HG02870 (cell line): Measurements from ENCODE around the gene CROCC.
"Not testable (repeated sequence)": the region's sequence is repeated elsewhere in the genome, so short reads cannot be mapped to it uniquely, and the experiment has no call there.

ENCODE experiments used
- ATAC-seq: cut with Tn5 transposase; IDR thresholded peaks from one replicate; pipeline ENCODE4 v1.9.1; 2021; ENCODE audit warnings: mild to moderate bottlenecking, moderate library complexity; ENCODE audit not compliant: unreplicated experiment

The CROCC gene

DNA sequence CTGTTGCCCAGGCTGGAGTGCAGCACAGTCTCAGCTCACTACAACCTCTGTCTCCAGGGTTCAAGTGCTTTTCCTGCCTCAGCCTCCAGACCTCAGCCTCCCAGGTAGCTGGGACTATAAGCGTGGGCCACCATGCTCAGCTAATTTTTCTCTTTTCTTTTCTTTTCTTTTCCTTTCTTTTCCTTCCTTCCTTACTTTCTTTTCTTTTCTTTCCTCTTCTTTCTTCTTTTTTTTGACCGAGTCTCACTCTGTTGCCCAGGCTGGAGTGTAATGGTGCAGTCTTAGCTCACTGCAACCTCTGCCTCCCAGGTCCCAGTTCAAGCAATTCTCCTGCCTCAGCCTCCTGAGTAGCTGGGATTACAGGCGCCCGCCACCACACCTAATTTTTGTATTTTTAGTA, 42.4 kb downstream of the CROCC start:
- not testable (repeated sequence) for ATAC-seq

DNA sequence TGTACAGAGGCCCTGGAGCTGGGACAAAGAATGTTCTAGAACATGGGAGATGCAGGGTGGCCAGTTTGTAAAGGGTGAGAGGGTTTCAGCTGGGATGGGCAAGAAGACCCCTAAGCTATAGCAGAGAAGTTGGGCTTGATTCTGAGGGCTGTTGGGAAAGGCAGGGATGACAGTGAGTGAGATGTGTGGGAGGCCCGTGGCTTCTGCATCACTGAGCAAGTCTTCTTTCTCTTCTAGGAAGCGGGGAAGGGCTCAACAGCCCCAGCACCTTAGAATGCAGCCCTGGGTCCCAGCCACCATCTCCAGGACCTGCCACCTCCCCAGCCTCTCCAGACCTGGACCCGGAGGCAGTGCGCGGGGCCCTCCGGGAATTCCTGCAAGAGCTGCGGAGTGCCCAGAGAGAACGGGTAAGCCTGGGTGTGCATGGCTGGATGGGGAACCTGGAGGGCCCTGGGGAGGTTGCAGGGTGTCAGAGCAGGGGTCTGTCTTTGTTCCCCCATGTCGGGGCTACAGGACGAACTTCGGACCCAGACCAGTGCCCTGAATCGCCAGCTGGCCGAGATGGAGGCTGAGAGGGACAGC, 43.8 kb downstream of the CROCC start:
- ATAC-seq = no peak

DNA sequence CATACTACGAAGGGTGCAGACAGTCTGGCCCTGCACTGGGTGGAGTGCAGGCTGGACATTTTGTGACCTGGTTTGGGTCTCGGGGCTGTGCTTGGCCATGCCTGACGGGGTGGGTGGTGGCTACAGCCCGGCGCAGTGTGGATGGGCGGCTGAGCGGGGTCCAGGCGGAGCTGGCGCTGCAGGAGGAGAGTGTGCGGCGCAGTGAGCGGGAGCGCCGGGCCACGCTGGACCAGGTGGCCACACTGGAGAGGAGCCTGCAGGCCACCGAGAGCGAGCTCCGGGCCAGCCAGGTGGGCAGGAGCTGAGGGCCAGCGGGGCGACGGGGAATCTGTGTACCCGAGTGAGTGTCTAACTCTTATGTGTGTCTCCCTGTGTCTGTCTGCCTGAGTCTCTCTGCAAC, 44.6 kb downstream of the CROCC start:
- no peak for ATAC-seq

DNA sequence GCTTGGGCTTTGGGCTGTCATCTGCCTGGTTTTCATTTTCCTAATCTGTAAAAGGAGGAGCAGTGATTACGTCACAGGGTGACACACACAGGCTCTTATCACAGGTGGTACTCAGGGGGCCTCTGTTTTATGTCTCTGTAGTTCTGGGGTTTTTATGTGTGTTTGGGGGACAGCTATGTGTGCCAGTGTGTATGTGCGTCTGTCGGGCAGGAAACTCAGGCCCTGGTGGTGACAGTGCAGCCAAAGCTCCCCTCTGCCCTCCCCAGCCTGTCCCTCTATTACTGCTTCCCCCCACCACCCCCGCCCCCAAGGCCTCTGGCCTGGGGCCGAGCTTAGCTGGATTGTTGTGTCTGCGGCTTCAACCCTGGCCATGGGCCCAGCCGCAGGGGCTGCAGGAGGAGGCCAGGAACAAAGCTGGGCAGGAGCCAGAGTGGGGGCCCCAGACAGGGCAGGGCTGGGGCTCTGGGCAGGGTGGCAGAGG, 45.4 kb downstream of the CROCC start:
- ATAC-seq = no peak

DNA sequence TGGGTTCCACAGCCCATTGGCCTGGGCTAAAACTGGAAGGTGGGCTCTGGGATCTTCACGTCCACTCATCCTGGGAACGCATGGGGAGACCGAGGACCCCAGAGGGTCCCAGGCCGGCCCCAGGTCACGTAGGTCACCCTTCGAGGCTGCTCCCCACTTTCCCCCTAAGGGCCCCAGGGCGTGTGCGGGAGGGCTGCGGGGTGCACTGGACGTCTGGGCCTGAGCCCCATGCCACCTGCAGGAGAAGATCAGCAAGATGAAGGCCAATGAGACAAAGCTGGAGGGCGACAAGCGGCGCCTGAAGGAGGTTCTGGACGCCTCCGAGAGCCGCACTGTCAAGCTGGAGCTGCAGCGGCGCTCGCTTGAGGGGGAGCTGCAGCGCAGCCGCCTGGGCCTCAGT, 46.2 kb downstream of the CROCC start:
- no peak for ATAC-seq

DNA sequence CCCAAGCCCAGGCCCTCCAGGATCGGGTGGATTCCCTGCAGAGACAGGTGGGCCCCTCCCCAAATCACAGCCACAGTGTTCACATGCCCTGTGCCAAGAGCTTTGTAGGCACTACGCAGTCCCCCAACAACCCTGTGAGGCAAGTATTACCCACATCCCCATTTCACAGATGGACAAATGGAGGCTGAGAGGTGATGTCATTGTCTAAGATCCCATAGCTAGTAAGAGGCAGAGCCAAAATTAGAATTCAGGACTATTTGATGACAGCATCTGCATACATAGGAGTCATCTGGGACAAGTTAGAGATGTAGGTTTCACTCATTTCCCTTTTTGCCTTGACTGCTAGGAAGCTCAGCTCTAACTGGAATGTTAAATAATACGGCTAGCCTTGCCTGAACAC, 46.6 kb downstream of the CROCC start:
- ATAC-seq = no peak

- no peak for ATAC-seq
Observed at GRCh38 chr1:16969057-16969611, 47.4 kb downstream of the CROCC start.

- ATAC-seq = no peak
Observed at GRCh38 chr1:16969651-16970050, 47.9 kb downstream of the CROCC start.

DNA sequence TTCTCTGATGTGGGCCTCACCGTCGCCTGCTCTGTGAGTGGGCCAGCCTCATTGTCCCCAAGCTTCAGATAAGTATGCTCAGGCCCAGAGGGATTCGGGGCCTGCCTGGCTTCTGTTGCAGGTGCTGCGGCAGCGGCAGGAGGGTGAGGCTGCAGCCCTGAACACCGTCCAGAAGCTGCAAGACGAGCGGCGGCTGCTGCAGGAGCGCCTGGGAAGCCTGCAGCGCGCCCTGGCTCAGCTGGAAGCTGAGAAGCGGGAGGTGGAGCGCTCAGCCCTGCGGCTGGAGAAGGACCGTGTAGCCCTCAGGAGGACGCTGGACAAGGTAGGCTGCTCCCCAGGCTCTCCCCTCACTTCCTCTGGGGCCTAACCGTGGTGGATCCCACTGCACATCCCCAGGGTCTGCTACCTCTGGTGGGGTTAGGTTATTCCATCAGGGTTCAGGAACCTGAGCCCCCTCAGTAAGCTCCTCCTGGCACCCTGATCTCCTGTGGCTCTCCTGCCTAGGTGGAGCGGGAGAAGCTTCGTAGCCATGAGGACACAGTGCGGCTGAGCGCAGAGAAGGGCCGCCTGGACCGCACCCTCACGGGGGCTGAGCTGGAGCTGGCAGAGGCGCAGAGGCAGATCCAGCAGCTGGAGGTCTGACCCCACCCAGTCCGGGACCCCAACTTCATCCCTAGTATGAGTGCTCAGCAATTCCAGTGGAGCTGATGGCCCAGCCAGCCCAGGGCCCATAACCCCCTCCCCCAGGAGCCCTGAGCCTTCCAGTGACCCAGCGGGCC, 48.6 kb downstream of the CROCC start:
- ATAC-seq = no peak

GRCh38 chr1:16971341-16972188, 49.8 kb downstream of the CROCC start:
- no peak for ATAC-seq

GRCh38 chr1:16972189-16972895, 50.6 kb downstream of the CROCC start:
- no peak for ATAC-seq

- ATAC-seq = no peak
Observed at GRCh38 chr1:16973215-16973614, 51.5 kb downstream of the CROCC start.

- no peak for ATAC-seq
Observed at GRCh38 chr1:16975211-16975610, 53.5 kb downstream of the CROCC start.

DNA sequence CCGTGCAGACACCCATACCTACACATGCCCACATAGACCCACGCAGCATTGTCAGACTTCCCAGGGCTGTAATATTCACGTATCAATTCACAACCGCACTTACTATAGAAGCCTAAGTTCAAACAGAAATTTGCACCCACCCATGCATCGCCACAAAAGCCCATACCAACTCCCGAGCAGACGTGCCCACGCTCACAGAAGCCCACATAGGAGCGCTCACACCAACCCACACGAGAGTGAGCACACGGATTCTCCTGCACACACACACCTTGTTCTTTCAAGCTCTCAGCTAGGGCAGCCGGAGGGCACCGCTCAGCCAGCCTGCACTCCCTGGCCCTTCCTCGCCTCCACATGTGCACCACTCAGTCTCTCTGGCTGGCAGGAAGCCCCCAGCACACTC, 54.1 kb downstream of the CROCC start:
- no peak for ATAC-seq

DNA sequence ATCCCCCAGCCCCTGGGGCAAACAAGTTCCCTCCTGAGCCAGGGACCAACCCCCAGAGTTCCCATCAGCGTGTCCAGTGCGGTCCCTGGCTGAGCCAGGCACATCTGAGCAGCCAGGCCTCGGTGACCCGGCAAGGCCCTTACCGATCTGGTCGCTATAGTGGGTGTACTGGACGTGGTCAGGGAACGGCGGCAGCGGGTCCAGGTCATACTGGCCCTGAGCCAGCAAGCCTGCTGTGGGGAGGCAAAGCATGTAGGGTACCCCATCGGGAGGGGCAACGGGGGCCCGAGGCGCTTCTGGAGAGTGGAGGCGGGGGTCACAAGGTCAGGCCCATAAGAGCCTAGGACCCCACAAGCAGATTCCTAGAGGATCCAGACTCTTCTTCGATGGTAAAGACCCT, 55.2 kb downstream of the CROCC start:
- ATAC-seq = no peak

DNA sequence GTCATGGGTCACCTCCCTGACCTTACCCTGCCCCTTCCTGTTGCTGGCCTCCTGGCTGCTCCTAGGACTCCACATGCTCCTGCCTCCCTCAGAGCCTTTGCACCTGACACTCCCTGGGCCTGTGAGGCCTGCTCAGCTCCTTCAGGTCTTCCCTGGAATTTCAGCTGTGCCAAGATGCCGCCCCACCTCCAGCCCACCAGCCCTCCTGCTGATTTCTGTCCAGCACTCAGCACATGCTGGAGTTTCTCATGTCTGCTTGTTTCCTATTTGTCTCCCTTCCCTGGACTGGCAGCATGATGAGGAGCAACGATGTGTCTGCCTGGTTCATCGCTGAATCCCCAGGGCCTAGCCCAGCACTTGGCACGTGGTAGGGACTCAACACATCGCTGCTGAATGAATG, 55.6 kb downstream of the CROCC start:
- no peak for ATAC-seq

GRCh38 chr1:16978139-16978538, 56.4 kb downstream of the CROCC start:
- no peak for ATAC-seq

- ATAC-seq = no peak
Observed at GRCh38 chr1:16978567-16979474, 57.1 kb downstream of the CROCC start.

DNA sequence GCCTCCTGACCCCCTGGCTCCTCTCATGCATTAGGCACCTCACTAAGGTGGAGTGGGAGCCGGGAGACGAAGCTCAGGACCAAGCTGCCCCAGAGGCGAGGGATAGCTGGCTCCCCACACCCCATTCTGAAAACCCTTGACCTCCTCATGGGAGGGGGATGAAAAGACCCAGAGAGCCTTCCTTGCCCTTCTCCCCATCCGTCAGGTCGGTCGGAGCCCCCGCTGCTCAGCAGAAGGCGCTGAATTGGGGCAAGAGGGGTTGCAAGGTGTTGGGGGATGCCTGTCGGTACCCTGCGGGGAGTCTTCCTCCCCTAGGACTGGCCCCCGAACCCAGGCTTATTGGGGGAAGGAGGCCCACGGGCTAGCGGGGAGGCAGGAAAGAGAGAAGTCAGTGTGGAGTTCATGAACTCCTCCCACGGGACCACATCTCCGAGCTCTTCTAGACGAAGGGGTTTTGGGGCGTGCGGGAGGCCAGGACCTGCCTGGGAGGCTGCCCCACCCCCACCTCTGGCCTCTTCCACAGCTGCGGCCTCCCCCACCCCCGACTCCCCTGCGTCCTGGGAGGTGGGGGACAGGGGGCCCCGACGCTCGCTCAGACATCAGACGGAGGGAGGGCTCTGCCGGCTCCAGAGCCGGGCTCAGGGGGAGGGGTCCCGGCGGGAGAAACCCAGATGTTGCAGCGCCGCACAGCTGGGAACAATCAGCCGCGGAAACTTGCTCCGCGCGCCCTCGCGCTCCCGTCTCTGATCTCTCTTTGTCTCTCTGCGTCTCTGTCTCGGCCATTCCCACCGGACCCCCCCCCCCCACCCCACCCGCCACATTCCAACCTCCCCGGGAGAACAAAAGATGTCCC, 58.0 kb downstream of the CROCC start:
- no peak for ATAC-seq
